CD4-positive, alpha-beta T cell (primary cell): ENCODE data around the gene DCUN1D3. TPM values are rescaled to one million over a fixed set of nuclear protein-coding genes. Genes with fewer than 3 reads are reported as not detected.

Experiments used
- ATAC-seq: fragments of 200-7000 bp; cut with Tn5 transposase; one replicate; pipeline ENCODE4 v1.10.0; 2022; ENCODE audit warnings: mild to moderate bottlenecking; ENCODE audit not compliant: poor library complexity
- CTCF ChIA-PET: fragments of 350-600 bp; sonication (Branson Sonifier 250); formaldehyde crosslinking; loops from one replicate; lab custom pipeline; 2021; ENCODE audit warnings: antibody characterized with exemption, inconsistent platforms; lab: Charles Lee
- POLR2A ChIA-PET: fragments of 350-600 bp; sonication (Branson Sonifier 250); formaldehyde crosslinking; loops from one replicate; lab custom pipeline; 2021; ENCODE audit warnings: antibody characterized with exemption, inconsistent platforms; lab: Charles Lee
- DNase-seq, 14 experiments: peaks; one replicate each; pipeline ENCODE4 v3.0.0-alpha.2; 2013 to 2020; ENCODE audit warnings: mixed read lengths in 2 of 14
- H3K27ac ChIP-seq, 2 donors: one replicate each; pipeline versions ENCODE4 v1.5.1 to v1.7.0; 2013; ENCODE audit warnings: low read length in 2 of 2, low read depth in 1 of 2, mild to moderate bottlenecking in 1 of 2
- H3K27me3 ChIP-seq, 2 experiments: 1 replicate in 1 of 2; 2 replicates in 1 of 2; pipeline versions ENCODE4 v1.6.1 to v1.7.0; 2013; ENCODE audit warnings: low read length in 2 of 2, control low read depth in 1 of 2, mild to moderate bottlenecking in 1 of 2, moderate library complexity in 1 of 2; ENCODE audit not compliant: insufficient read depth in 2 of 2, control insufficient read depth in 1 of 2
- H3K36me3 ChIP-seq: one replicate; pipeline ENCODE4 v1.6.1; 2013; ENCODE audit warnings: low read length, control low read depth; ENCODE audit not compliant: insufficient read depth
- H3K4me1 ChIP-seq: one replicate; pipeline ENCODE4 v1.6.1; 2013; ENCODE audit warnings: low read length, control low read depth; ENCODE audit not compliant: insufficient read depth
- H3K4me3 ChIP-seq: one replicate; pipeline ENCODE4 v1.5.1; 2013; ENCODE audit warnings: mild to moderate bottlenecking, low read length, moderate library complexity
- H3K9me3 ChIP-seq, 2 experiments: 1 replicate in 1 of 2; 2 replicates in 1 of 2; pipeline versions ENCODE4 v1.6.1 to v1.7.0; 2013; ENCODE audit warnings: low read length in 2 of 2, mild to moderate bottlenecking in 2 of 2, control low read depth in 1 of 2, moderate library complexity in 1 of 2; ENCODE audit not compliant: control insufficient read depth in 1 of 2, insufficient read depth in 1 of 2
- H3K27ac Mint-ChIP-seq: one replicate; pipeline ENCODE4 v1.8.0; 2020; ENCODE audit warnings: mixed read lengths
- H3K27me3 Mint-ChIP-seq: one replicate; pipeline ENCODE4 v1.8.0; 2021; ENCODE audit warnings: mixed read lengths
- H3K36me3 Mint-ChIP-seq: one replicate; pipeline ENCODE4 v1.8.0; 2021; ENCODE audit warnings: low read depth, mixed read lengths
- H3K4me1 Mint-ChIP-seq: one replicate; pipeline ENCODE4 v1.8.0; 2021; ENCODE audit warnings: low read depth, mixed read lengths
- H3K4me3 Mint-ChIP-seq: one replicate; pipeline ENCODE4 v1.8.0; 2020; ENCODE audit warnings: mild to moderate bottlenecking, mixed read lengths
- H3K9me3 Mint-ChIP-seq: one replicate; pipeline ENCODE4 v1.8.0; 2020; ENCODE audit warnings: mixed read lengths
- intact Hi-C, 2 experiments: fragments of 100-400 bp; cut with DNase I in 1 of 2; cut with micrococcal nuclease in 1 of 2; formaldehyde crosslinking; loops; one replicate each; pipeline versions ENCODE4 v1.15.1 to v1.9.0; 2023 to 2025; cut with DNase I, micrococcal nuclease
- total RNA-seq, 174 experiments: library from RNA in 2 of 174; stranded (reverse) in 2 of 174; gene quantifications; one replicate each; pipeline ENCODE4 v1.2.3 and lab custom pipeline; 2021 to 2026
- TF ChIP-seq, protein P1 (sequence below): fragments of 200-600 bp; IDR thresholded peaks from one replicate; pipeline ENCODE4 v1.8.0; 2022; ENCODE audit warnings: antibody characterized with exemption, mild to moderate bottlenecking

The DCUN1D3 gene
- total RNA-seq, 2 experiments from 2014 or later = 1.9 TPM

DNA sequence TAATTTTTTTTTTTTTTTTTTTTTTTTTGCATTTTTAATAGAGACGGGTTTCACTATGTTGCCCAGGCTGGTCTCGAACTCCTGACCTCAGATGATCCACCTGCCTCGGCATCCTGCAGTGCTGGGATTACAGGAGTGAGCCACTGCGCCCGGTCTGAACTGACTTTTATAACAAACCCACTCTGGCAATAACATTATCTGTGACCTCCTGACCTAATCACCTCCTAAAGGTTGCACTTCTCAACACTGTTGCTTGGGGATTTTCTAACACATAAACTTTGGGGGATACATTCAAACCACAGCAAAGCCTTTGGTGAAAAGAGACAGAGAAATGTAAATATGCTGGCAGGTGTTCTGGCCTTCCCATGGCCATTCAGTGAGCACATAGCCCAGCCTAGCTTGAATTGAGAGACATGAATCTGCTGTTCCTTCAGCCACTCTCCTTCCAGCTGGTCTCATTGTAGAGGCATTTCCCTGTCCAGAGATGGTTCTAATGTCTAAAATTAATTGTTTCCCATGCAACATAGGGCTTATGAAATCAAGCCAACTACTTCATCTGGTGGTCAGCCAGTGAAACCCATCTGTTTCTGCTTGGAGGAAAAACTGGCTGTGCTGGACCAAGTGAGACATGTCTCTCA, 28.7 kb upstream of the DCUN1D3 start:
- peaks cover 2% of the 10 kb centered on the region for H3K9me3 Mint-ChIP-seq
- POLR2A ChIA-PET = no interaction called here
- no peak overlapping the region for H3K4me3 Mint-ChIP-seq
- intact Hi-C loops = loop anchor here in 1 of 2 experiments (10.0 kb wide), 1 partner anchor 636 kb away; no protein-coding TSS in a partner anchor
- H3K27me3 ChIP-seq = no peaks in the 10 kb centered on the region
- CTCF ChIA-PET = no interaction called here
- H3K27ac ChIP-seq = no peak overlapping the region
- no peaks in the 10 kb centered on the region for H3K4me1 Mint-ChIP-seq
- TF ChIP-seq, protein P1, sequence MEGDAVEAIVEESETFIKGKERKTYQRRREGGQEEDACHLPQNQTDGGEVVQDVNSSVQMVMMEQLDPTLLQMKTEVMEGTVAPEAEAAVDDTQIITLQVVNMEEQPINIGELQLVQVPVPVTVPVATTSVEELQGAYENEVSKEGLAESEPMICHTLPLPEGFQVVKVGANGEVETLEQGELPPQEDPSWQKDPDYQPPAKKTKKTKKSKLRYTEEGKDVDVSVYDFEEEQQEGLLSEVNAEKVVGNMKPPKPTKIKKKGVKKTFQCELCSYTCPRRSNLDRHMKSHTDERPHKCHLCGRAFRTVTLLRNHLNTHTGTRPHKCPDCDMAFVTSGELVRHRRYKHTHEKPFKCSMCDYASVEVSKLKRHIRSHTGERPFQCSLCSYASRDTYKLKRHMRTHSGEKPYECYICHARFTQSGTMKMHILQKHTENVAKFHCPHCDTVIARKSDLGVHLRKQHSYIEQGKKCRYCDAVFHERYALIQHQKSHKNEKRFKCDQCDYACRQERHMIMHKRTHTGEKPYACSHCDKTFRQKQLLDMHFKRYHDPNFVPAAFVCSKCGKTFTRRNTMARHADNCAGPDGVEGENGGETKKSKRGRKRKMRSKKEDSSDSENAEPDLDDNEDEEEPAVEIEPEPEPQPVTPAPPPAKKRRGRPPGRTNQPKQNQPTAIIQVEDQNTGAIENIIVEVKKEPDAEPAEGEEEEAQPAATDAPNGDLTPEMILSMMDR = no peak
- DNase-seq (no peak), ATAC-seq (no peak)
- no peaks in the 10 kb centered on the region for H3K4me1 ChIP-seq
- no peaks in the 10 kb centered on the region for H3K9me3 ChIP-seq
- H3K36me3 Mint-ChIP-seq = peaks cover 22% of the 10 kb centered on the region
- no peak overlapping the region for H3K4me3 ChIP-seq
- peaks cover 8% of the 10 kb centered on the region for H3K36me3 ChIP-seq
- no peak overlapping the region for H3K27ac Mint-ChIP-seq
- no peaks in the 10 kb centered on the region for H3K27me3 Mint-ChIP-seq

DNA sequence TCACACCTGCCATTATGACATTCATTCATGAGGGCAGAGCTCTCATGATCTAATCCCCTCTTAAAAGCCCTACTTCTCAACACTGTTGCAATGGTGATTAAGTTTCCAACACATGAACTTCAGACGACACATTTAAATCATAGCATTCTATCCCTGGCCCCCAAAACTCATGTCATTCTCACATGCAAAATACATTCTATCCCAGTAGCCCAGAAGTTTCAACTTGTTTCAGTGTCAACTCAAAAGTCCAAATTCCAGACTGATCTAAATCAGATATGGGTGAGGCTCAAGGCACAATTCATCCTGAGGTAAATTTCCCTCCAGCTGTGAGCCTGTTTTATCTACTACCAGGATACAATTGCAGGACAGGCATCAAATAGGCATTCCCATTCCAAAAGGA, 25.6 kb upstream of the DCUN1D3 start:
- no peak for ATAC-seq
- H3K4me1 ChIP-seq = no peaks in the 10 kb centered on the region
- no peak overlapping the region for H3K27ac ChIP-seq
- no peak for DNase-seq
- no peaks in the 10 kb centered on the region for H3K4me1 Mint-ChIP-seq
- ChIA-PET POLR2A (no interaction called here), CTCF (no interaction called here)
- H3K27me3 ChIP-seq = no peaks in the 10 kb centered on the region
- no peaks in the 10 kb centered on the region for H3K9me3 ChIP-seq
- no peak overlapping the region for H3K27ac Mint-ChIP-seq
- TF ChIP-seq, protein P1 = no peak
- H3K36me3 Mint-ChIP-seq = peaks cover 38% of the 10 kb centered on the region
- peaks cover 14% of the 10 kb centered on the region for H3K36me3 ChIP-seq
- H3K9me3 Mint-ChIP-seq = peaks cover 2% of the 10 kb centered on the region
- no peak overlapping the region for H3K4me3 Mint-ChIP-seq
- H3K27me3 Mint-ChIP-seq = no peaks in the 10 kb centered on the region
- intact Hi-C loops = loop anchor here in 1 of 2 experiments (10.0 kb wide), 1 partner anchor 639 kb away; no protein-coding TSS in a partner anchor
- no peak overlapping the region for H3K4me3 ChIP-seq

DNA sequence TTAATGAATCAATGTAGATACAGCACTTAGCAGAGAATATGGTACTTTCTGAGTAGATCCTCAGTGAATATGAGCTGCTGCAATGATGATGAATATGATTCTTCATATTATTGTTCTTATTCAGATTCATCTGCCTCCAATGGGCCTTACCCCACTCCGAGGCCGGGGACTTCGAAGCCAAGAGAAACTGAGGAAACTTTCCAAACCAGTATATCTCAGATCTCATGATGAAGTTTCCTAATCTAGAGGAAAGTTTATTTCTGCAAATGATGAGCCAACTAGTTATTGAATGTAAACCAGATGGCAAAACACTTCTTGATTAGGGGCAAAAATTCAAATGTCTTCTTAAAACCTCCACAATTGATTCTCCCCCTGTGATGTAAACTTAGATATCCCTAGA, 23.7 kb upstream of the DCUN1D3 start:
- TF ChIP-seq, protein P1 = no peak
- DNase-seq (no peak), ATAC-seq (no peak)
- intact Hi-C loops = loop anchor here in 1 of 2 experiments (10.0 kb wide), 1 partner anchor 641 kb away; no protein-coding TSS in a partner anchor
- Mint-ChIP-seq H3K4me3 (no peak overlapping the region), H3K4me1 (no peaks in the 10 kb centered on the region), H3K9me3 (peaks cover 2% of the 10 kb centered on the region), H3K27me3 (no peaks in the 10 kb centered on the region), H3K36me3 (peaks cover 54% of the 10 kb centered on the region), H3K27ac (no peak overlapping the region)
- H3K9me3 ChIP-seq = no peaks in the 10 kb centered on the region
- H3K36me3 ChIP-seq = peaks cover 18% of the 10 kb centered on the region
- CTCF ChIA-PET = interaction anchor here (0.7 kb wide), 1 partner anchor 240 kb away, joined by 3 read pairs; no protein-coding TSS in a partner anchor
- H3K27me3 ChIP-seq = no peaks in the 10 kb centered on the region
- H3K27ac ChIP-seq = no peak overlapping the region
- no peaks in the 10 kb centered on the region for H3K4me1 ChIP-seq
- no peak overlapping the region for H3K4me3 ChIP-seq
- POLR2A ChIA-PET = no interaction called here
